ENCODE data around the gene SARS2. TPM values are rescaled to one million over a fixed set of nuclear protein-coding genes. Genes with fewer than 3 reads are reported as not detected.
"Not testable (repeated sequence)": the region's sequence is repeated elsewhere in the genome, so short reads cannot be mapped to it uniquely, and the experiment has no call there.

Gene SARS2
- polyA plus RNA-seq, 1 donor, result 56.4 TPM

DNA sequence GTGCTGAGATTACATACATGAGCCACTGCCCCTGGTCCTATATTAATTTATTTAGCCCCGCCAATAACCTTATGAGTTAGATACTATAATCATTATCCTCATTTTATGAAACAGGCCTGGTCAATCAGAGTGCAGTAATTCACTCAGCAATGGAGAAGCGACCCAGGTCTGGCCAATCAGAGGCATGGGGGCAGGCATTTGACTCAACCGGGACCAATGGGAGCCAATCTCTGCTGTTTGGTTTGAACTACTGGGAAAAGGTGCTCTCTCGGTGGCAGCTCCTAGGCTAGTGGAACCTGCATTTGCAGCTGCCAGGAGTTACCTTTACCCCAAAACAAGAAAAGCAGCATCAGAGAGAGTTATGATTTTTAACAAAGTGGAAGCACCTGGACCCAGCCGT is 37.7 kb downstream of the SARS2 start:
- DNase-seq, result no peak

DNA sequence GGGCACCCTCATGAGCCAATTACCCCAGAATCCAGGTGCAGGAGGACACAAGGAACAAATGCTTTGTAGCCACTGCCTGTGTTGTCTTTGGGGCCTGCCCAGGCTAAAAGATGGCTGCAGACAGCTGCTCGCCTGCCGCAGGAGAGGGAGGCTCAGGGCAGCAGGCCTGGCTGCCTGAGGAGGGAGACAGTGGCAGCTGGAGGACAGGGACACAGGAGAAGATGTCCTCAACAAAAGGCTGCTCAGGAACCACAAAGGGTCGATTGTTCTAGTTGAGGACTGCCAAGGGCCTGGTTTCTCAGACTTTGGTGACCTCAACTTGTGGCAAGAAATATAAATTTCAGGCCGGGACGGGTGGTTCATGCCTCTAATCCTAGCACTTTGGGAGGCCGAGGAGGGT is 38.8 kb downstream of the SARS2 start:
- DNase-seq, result no peak

DNA sequence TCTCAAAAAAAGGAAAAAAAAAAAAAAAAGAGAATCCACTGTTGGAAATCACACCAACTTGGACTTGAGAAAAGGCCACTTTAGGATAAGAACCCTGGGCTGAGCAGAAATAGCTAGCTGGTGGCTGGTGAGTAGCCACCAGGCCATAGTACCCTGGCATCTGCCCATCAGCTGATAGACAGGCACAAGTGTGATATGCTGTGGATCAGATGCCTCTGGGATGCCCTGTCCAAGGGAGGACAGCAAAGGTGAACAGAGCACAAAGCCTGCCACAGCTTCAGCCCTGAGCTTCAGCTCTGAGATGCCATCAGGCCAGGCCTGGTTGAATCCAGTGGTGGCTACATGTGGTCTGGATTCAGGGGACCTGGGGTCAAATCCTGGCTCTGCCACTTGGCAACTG is 39.9 kb downstream of the SARS2 start:
- no peak for DNase-seq

DNA sequence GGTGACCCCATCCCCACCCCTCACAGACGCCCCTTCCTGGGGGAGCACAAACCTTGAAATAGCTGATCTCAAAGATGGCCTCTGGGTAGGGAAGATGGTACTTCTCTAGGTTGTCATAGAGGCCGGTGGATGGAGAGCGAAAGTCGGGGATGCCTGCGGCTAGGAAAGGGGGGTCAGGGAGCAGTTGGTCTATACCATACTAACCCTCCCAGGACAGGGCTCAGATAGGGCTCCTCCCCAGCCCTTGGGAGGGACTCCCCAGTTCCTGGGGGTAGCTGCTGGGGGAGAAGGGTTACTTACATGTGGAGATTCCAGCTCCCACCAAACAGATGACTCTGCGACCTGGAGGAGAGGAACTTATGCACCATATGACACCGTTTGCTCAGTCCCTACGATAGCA is 40.8 kb downstream of the SARS2 start:
- DNase-seq, result no peak

DNA sequence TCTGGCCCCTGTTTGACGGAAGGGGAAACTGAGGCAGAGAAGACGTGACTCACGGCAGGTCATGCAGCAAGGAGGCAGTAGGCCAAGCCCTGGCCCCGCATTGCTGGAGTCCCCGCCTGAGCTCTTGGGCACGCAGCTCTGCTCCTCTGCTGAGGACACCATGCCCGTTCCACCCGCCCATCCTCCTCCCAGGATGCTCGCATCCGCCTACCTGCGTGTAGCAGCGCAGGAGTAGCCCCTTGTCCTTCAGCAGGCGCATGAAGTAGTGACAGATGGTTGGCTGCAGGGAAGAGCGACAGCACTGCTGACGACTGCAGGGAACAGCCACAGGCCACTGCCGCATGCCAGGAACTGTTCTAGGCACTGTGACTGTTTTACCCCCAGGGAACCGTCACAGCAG is 41.7 kb downstream of the SARS2 start:
- DNase-seq, result no peak

DNA sequence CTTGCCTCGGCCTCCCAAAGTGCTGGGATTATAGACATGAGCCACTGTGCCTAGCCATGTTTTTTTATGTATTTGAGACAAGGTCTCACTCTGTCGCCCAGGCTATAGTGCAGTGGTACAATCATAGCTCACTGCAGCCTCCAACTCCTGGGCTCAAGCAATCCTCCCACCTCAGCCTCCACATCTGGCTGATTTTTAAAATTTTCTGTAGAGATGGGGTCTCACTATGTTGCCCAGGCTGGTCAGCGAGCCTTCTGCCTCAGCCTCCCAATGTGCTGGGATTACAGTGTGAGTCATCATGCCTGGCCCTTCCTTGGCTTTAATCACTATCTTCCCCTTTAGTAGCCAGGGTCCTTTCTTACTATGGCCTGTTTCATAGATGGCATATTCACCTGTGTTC is 45.9 kb downstream of the SARS2 start:
- not testable (repeated sequence) for DNase-seq

DNA sequence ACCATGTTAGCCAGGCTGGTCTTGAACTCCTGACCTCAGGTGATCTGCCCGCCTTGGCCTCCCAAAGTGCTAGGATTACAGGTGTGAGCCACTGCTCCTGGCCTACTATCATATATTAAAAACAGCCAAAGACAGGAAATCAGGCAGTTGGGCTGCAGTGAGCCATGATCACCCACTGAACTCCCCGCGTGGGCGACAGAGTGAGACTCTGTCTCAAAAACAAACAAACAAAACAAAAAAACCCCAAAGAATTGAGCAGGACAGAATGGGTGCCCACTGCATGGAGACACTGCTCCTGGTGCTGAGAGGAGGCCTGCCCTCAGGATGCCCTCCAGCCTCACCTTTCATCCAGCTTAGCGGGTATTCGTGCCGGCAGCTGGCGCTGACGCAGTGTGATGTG is 47.3 kb downstream of the SARS2 start:
- no peak for DNase-seq

DNA sequence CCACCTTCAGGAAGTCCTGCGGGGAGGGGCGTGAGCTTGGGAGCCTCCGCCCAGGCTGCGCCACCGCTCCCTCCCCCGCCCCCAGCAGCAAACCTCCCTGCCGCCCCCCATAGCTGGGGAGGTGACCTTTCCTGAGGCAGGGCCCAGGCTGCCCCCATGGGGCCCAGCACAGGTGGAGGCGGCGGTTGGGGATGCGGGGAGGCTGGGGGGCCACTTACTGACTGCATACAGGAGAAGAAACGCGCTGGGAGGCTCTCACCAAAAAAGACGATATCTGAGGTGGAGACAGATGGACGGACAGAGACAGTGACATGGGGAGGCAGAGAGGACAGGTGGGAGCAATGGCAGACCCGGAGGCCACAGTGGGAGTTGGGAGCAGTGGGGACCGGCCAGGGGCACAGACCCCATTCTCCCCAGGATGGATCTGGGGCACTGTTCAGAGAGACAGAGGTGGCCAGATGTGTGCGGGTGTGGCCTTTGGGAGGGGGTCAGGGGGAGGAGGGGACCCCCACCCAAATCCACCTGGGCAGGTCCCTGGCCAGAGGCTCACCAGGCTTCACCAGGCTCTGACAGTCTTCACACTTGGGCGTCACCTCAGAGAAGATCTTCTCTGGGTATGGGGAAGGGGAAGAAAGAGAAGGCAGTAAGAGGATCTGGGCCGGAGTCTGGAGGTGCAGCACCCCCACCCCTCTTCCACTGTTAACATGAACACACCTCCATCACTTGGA is 49.5 kb downstream of the SARS2 start:
- no peak for DNase-seq

DNA sequence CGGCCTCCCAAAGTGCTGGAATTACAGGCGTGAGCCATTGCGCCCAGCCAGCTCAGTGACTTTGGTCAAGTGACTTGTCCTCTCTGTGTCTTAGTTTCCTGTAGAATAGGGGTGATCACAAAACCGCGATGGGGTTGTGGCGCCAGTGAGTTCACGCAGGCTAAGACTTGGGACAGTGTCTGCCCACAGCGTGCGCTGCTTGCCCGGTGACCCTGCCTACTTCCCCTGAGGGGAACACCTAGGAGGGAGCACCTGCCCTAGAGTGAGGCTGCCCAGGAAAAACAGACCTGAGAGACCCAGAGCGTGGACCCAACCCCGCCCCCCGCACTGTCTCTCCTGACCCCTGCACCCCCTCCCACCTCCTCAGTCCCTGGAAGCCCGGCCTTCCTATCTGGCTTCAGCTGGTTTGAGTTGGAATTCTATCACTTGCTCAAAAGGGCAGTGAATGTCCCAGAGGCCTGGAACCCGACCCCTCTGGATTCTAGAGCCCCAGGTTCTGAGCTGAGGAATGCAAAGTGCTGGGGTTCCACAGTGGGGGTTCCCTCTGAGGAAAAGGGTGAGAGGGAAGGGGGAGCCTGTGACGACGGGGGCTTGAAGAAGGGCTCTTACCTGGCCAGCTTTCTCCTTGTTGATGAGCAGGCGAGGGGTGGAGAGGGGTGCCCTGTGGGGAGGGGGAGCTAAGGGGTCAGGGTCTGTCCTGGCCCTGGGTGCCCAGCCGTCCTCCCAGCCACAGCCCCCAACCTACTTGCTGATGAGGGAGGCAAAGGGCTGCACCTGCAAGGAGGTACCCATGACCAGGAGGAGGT is 50.3 kb downstream of the SARS2 start:
- no peak for DNase-seq

DNA sequence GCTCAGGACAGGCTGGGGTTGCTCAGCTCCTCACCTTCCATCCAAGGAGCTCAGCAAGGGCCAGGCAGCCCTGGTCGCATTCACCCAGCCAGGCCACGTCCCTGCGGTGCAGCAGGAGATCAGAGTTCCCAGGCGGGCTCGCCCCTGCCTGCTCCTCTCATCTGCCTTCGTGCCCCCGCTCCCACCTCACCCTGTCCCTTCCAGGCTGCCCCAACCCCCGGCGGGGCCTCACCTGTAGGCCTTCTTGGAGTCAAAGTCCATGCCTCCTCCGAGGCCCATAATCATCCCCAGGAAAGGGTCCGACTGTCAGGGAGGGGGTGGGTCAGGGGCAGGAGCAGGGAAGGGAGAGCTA is 51.2 kb downstream of the SARS2 start:
- no peak for DNase-seq

DNA sequence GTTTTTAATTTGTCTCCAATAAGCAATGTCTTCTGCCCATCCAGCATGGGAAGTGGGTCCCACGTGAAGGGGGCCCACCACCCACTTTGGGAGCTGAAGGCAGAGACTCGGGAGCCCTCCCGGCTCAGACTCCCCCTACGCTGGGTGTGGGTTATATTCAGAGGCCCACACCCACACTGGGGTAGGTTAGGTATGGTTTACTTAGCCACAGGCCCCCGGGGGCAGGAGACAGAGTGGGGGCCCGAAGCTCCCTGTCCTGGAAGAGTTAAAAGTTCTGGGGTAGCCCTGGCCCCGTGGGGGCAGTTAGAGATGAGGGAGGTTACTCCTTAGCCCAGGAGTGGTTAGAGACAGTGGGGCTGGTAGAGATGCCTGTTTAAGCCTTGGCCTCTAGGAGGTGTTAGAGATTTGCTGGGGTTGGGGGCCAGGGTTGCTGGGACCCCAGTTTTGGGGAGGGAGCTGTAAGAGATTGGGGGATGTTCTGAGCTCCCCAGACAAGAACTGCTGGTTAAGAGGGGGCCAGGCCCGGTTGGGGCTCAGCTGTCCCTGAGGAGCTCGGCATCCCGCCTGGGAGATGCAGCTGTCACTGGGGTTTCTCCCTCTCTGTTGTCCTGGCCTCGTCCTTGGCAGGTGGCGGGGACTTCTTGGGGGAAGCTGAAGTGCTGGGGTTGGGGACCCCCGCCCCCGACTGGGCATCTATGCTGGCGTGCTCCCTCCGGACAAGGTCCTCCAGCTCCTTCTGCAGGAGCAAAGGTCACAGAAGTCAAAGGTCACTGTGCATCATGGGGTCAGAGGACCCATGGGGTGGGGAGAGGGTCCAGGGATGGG is 51.8 kb downstream of the SARS2 start:
- no peak for DNase-seq

DNA sequence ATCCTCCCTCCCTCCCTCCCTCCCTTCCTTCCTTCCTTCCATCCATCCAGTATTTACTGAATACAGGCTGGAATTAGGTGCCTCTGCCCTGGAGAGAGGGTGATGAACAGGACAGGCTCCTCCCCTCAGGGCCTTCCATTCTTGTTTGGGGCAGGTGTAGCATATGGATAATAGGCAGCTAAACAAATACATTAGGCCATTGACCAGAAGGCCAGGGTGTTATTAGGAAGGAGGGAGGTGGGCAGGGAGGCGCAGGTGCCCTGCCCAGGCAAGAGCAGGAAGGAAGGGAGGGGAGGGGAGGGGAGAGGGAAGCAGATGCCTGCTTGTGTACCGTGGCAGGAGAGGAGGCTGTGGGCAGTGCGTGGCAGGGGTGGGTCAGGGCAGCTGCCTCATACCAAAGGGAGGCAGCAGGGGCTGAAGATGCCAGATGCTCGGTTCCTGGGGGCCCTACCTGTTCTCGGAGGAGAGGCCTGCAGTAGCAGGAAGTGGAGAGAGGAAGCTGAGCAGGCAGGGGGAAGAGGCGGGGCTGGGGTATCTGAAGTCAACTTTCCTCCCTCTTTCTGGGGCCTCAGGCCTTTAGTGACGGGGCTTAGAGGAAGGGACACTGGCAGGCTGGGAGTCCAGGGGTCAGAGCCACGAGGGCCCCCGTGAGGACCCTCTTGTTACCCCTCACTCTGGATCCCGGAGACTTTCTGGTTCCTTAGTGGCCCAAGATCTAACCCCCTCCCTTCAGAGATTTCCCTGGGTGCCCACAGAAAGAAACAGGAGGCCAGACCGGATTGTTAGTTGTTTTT is 52.6 kb downstream of the SARS2 start, which contains the start of gene RINL:
RINL (minus strand) TSS at position 495 of the 794 bp plus-strand sequence. CDS start 1,533 bp downstream, outside the sequence.
- no peak for DNase-seq

DNA sequence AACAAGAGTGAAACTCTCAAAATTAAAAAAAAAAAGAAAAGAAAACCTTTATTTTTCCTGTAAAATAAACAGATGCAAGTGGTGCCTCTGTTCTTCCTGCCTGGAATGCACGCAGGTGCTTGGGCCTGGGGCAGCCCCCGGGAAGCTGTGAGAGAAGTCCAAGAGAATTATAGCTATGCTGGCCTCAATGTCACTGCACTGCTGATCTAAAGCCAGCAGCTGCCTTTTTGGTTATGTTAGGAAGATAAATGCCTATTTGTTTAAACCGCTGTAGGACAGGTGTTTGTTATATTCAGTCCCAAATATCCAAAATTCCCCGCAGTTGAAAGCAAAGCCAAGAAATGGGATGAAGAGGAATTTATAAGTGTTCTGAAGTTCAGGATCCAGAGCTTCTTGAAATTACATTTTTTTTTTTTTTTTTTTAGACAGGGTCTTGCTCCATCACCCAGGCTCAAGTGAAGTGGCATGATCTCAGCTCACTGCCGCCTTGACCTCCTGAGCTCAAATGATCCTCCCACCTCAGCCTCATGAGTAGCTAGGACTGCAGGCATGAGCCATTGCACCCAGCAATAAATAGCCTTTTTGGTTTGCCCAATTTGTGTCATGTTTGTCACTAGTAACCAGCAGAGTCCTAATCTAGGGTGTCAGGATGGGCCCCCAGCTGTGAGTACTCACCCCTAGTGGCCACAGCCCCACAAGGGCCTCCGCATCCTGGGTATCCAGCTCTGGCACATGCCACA is 54.7 kb downstream of the SARS2 start:
- DNase-seq, result no peak

DNA sequence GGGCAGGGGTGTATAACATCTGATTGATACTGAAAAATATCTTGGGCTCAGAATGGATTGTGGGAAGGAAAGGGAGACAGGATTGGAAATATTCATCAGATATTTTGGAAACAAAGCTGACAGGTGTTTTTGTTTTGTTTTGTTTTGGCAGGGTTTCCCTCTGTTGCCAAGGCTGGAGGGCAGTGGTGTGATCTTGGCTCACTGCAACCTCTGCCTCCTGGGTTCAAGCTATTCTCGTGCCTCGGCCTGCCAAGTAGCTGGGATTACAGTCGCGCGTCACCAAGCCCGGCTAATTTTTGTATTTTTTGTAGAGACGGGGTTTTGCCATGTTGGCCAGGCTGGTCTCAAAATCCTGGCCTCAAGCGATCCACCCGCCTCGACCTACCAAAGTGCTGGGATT is 57.2 kb downstream of the SARS2 start:
- not testable (repeated sequence) for DNase-seq

DNA sequence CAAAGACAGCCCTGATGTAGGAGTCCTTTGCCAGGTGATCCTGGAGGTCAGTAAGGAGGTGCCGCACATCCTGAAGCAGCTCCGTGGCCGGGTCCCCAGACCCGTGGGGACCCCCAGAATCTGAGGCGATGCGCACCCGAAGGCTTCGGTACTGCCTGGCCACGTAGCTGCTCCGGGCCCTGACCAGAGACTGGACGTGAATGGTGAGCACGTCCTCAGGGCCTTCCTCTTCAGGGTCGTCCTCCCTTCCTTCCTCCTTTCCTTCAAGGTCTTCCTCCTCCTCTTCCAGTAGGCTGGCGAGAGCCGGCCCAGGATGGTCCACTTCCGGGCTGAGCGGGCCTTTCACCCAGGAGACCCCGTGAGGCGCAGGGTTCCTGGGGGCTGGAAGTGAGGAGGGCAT is 60.0 kb downstream of the SARS2 start:
- no peak for DNase-seq

DNA sequence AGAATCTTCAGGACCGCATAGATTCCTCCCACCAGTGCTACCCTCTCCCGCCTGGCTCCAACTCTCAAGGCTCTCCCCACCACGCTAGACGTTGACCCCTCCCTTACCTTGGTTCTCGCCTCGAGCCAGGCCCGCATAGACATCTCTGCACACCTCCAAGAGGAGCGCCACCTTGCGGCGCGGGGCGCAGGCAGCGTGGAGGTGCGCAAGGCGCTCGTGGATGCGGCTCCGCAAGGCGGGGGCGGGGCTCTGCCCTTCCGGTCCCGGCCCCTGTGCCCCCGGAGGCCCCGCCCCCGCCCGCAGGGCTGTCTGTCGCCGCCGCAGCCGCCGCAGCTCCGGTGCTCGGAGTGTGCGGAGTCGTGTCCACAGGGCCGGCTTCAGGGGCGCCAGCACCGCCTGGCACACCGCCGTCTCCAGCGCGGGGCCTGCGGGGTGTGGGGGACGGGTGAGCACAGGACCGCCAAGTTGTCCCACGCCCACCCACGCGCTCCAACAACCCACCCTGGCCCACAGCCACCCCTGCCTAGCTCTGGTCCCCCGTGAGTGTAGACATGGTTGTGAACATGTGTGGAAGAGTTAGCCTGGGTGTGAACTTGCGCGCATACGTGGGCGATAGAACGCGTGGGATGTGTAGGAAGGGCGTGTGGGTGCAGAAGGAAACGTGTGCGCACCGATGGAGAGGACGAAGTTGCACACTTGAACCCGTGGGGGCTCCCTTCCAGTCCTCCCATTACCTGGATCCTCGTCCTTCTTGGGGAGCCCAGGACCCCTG is 60.5 kb downstream of the SARS2 start:
- no peak for DNase-seq

DNA sequence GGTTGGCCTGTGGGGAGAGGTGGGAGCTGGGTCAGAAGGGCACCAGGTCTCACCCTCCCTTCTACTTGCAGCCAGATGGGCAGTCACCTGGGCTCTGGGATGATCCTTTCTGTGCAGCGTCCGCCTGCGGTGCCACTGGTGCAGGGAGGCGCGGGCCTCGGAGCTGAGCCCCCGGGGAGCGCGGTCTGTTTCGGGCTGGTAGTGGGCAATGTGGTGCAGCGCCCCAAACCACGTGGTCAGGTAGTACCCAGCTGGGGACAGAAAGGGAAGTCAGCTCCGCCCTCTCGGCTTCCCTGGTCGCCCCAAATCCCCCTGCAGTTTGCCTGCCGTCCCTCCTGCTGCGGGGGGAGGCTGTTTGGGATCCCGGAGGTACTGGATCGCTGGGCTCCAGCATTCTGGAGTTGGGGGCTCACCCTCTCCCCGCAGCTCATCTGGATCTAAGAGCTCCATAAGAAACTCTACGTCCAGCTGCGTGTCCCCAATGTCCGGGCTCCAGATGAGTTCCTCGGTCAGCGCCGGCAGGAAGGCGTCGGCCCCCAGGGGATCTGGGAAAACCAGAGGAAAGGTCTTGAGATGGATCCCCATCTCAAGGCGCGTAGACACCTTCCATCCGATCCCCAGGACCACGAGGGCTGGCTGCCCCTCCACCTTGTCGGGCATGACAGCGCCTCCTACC is 61.3 kb downstream of the SARS2 start:
- DNase-seq, result no peak

DNA sequence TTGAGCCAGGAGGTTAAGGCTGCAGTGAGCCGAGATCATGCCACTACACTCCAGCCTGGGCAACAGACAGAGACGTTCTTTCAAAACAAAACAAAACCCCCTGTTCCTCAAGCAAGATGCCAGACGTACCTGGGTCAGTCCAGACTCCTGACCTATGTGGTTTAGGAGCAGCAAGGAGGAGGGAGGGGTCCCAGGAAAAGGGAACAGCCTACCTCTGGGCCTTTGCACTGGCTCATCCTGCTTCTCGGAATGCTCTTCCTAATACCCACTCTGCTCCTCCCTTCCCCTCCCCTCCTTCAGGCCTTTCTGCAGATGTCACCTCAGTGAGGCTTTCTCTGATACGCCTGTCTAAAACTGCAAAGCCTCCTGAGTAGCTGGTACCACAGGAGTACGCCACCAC is 62.0 kb downstream of the SARS2 start:
- DNase-seq, result no peak

DNA sequence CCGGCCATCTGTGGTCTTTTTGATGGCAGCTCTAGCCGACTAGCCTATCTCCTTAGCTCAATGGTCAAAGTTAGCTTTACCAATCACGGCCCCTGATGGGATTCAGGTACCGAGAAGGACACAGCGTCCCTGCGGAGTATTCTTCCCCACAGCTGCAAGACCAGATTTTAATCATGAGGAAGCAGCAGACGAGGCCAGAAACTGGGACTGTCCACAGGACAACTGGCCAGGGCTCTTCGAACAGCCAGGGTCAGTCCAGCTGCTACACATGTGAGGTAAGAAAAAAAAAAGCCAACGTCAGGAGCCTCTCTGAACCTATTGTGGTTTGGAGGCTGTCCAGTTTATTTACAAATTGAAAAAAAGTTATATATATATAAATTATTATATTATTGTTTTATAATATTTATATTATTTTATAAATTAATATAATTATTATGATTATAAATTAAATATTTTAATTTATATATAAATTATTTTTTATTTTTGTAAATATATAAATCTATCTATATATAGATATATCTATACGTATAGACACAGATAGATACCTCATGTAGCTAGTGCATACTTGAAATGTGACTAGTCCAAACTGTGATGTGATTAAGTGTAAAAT is 63.3 kb downstream of the SARS2 start:
- no peak for DNase-seq

Measured in left kidney (tissue), 2 donors.